Lung microvascular endothelial cell (primary cell): ENCODE data around the gene RNF187. TPM values are rescaled to one million over a fixed set of nuclear protein-coding genes. Genes with fewer than 3 reads are reported as not detected.
A peak's percentile ranks its signal among the peaks of the same experiment; 100 is the strongest.

ENCODE experiments used
- DNase-seq, 2 donors: peaks; one replicate each; pipeline versions ENCODE4 v3.0.0 to v3.0.0-alpha.2; 2010; ENCODE audit warnings: low read depth in 2 of 2
- total RNA-seq: library from RNA; depleted of rRNA; stranded (reverse); fragments of >200 nt; gene quantifications from 2 replicates; pipeline ENCODE4 v1.2.1, GENCODE V29; 2014

Gene RNF187
- total RNA-seq, 1 donor from 2014 or later = 53.6 TPM

- no peak for DNase-seq
Observed at GRCh38 chr1:228508840-228509415, 21.7 kb downstream of the RNF187 start.

GRCh38 chr1:228510101-228510802 is 23.1 kb downstream of the RNF187 start:
- DNase-seq = no peak

GRCh38 chr1:228510803-228511413 is 23.7 kb downstream of the RNF187 start:
- DNase-seq = no peak

GRCh38 chr1:228511546-228512445 is 24.6 kb downstream of the RNF187 start:
- DNase-seq = no peak

GRCh38 chr1:228512781-228513198 is 25.6 kb downstream of the RNF187 start:
- DNase-seq = no peak

GRCh38 chr1:228513236-228513900 is 26.2 kb downstream of the RNF187 start:
- DNase-seq = no peak

GRCh38 chr1:228514421-228514820 is 27.2 kb downstream of the RNF187 start:
- DNase-seq = no peak

- peak; percentile 53 to 64 for DNase-seq
Observed at GRCh38 chr1:228515200-228515834, 28.1 kb downstream of the RNF187 start.

- no peak for DNase-seq
Observed at GRCh38 chr1:228517655-228518054, 30.5 kb downstream of the RNF187 start.

GRCh38 chr1:228527596-228527995 is 40.4 kb downstream of the RNF187 start:
- no peak for DNase-seq

GRCh38 chr1:228528612-228529011 is 41.4 kb downstream of the RNF187 start:
- DNase-seq = no peak

GRCh38 chr1:228530086-228530758 is 43.0 kb downstream of the RNF187 start:
- no peak for DNase-seq

GRCh38 chr1:228530951-228531731 is 44.0 kb downstream of the RNF187 start:
- no peak for DNase-seq

GRCh38 chr1:228538831-228539230 is 51.6 kb downstream of the RNF187 start:
- DNase-seq = no peak

- DNase-seq = no peak
Observed at GRCh38 chr1:228540161-228540917, 53.2 kb downstream of the RNF187 start.

- DNase-seq = no peak
Observed at GRCh38 chr1:228541725-228542124, 54.5 kb downstream of the RNF187 start.

GRCh38 chr1:228542376-228542775 is 55.2 kb downstream of the RNF187 start:
- DNase-seq = no peak

GRCh38 chr1:228542981-228543380 is 55.8 kb downstream of the RNF187 start:
- no peak for DNase-seq

- no peak for DNase-seq
Observed at GRCh38 chr1:228543396-228543795, 56.2 kb downstream of the RNF187 start.
